ENCODE measurements around the gene TAS2R50.

TAS2R50 gene

DNA sequence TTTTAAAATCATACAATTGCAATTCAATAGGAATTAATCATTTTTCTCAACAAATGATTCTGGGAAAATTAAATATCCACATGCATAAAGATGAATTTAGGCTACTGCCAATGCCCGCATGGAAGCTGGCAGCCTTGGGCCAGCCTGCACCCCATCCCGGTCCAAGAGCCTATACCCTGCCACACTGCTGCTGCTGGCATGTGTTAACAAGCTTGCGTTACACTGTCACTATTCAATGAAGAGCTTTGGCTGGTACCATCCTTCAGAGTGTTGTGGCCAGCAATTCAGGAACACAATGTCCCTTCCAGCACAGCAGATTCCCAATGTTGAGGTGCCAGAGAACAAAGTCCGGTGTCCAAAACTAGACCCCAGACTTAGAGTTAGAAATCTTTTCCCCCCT is 34.1 kb downstream of the TAS2R50 start:
- DNase-seq, result no peak

DNA sequence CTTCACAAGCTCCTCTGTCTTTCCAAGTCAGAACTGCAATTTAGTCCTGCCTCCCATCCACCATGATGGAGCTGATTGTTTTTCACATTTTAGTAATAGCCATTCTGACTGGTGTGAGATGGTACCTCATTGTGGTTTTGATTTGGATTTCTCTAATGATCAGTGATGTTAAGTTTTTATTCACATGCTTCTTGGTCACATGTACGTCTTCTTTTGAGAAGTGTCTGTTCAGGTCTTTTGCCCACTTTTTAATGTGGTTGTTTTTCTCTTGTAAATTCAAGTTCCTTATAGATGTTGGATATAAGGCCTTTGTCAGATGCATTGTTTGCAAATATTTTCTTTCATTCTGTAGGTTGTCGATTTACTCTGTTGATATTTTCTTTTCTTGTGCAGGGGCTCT is 43.5 kb downstream of the TAS2R50 start:
- DNase-seq, result no peak

DNA sequence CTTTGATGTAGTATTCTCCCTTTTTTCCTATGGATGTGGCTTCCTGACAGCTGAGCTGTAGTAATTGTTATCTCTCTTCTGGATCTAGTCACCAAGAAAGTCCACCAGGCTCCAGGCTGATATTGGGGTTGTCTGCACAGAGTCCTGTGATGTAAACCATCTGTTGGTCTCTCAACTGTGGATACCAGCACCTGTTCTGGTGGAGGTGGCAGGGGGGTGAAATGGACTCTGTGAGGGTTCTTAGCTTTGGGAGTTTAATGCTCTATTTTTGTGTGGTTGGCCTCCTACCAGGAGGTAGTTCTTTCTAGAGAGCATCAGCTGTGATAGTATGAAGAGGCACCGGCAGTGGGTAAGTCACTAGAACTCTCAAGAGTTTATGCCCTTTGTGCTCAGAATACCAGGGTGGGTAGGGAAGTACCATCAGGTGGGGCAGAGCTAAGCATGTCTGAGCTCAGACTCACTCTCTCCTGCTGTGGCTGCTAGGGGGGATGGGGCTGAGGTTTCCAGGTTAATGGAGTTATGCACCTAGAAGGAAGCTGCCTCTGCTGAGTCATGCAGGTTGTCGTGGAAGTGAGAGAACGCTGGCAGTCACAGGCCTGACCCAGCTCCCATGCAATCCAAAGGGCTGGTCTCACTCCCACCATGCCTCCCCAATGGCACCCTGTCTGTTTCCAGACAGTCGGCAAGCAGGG is 44.6 kb downstream of the TAS2R50 start:
- DNase-seq, result no peak

DNA sequence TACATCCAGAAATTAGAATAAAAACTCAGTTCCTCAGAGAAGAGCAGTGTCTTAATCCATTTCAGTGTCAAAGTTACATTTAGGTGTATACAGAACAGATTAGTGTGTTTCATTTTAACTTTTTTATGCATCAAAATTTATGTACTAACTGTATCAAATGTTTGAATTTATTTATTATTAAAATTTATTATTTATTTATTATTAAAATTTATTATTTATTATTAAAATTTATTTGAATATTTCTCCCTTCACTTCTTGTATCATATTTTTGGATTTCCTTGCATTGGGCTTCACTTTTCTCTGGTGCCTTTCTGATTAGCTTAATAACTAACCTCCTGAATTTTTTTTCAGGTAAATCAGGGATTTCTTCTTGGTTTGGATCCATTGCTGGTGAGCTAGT is 45.3 kb downstream of the TAS2R50 start:
- no peak for DNase-seq

DNA sequence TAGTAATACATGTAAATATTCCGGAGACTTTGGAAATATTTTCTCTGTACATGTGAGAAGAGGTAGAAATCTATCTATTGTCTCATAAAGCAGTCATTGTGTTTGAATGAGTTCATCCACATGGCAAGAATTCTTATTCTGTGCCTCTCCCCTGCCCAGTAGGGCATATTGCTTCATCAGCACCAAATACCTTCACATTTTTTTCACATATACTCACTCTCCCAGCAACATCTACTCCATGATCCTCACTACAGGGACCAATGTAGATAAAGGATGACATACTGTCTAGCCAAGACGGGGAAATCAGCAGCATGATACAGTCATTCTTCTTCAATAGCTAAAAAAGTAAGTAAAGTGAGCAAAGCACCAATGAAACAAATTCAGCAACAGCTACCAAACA is 46.3 kb downstream of the TAS2R50 start:
- no peak for DNase-seq

DNA sequence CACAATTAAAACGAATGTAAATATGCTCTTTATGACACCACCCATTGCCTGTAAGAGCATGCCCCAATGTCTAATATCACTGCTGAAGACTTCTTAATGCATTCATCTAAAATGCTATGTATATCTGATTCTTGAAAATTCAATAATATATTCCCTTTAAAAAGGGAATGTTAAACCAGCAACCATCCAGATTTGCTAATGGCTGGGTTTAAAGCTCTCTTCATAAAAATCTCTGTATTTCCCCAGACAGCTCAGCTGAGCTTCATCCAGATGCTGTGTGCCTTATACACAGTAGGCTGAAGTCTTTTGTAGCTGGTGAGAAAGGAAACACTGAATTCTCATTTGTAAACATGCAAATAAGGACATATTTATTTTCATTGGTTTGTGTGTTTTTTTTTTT is 47.5 kb downstream of the TAS2R50 start, which contains the start of gene TAS2R14:
TAS2R14 (minus strand) TSS at position 101 of the 400 bp plus-strand sequence; CDS start at position 45, 56 bp downstream.
- no peak for DNase-seq

DNA sequence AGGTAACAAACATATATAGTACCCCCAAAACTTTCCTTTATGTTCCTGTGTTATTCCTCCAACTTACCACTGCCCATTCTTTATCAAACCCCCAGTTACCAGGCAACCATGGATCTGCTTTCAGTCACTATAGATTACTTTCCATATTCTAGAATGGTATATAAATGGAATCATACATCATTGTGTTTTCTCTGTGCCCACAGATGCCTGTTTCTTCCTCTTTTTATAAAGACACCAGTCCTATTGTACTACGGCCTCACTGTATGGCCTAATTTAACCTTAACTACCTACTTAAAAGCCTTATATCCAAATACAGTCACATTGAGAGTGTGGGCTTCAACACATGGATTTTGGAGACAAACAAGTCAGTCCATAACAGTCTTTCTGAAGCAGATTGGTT is 50.2 kb downstream of the TAS2R50 start:
- no peak for DNase-seq

Data from right kidney (tissue), 1 donor.